Mammary epithelial cell (primary cell): ENCODE results near the gene DVL3.

ENCODE experiments used
- CTCF ChIP-seq, 2 donors: IDR thresholded peaks in 1 of 2; conservative IDR thresholded peaks in 1 of 2; 2 replicates each; pipeline ENCODE4 v1.5.1; 2011 to 2012; ENCODE audit warnings: inconsistent platforms in 2 of 2, low read length in 2 of 2, mild to moderate bottlenecking in 2 of 2, control low read depth in 1 of 2, low read depth in 1 of 2; ENCODE audit not compliant: insufficient read depth in 1 of 2; ENCODE audit errors: extremely low read depth in 1 of 2
- EZH2 ChIP-seq: IDR thresholded peaks from 2 replicates; pipeline ENCODE4 v1.6.1; 2012; ENCODE audit warnings: low read length, inconsistent platforms, borderline replicate concordance

DNA sequence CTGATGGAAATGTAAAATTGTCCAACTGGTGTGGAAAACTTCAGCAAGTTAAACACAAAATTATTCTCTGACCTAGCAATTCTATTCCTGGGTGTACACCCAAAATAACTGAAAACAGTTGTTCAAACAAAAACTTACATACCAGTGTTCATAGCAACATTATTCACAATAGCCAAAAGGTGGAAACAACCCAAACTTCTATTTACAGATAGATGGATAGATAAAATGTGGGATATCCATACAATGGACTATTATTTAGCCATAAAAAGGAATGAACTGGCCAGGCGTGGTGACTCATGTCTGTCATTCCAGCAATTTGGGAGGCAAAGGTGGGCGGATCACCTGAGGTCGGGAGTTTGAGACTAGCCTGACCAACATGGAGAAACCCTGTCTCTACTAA is 67.3 kb downstream of the DVL3 start:
- TF ChIP-seq CTCF (conservative IDR thresholded peaks at IDR 0.05 in 1 of 2, IDR thresholded peaks at IDR 0.05 in 1 of 2; ENCODE audit: extremely low read depth in 1 of 2, insufficient read depth in 1 of 2, low read depth in 1 of 2, low read length in 2 of 2) (no peak), EZH2 (no peak)
